RWPE1 (cell line): ENCODE data around the gene NFKB1.

Experiments
- CTCF ChIA-PET: fragments of 350-600 bp; sonication (Branson Sonifier 250); formaldehyde crosslinking; extraction: SDS; loops from one replicate; lab custom pipeline; 2021; lab: Yijun Ruan, JAX
- POLR2A ChIA-PET: fragments of 400-600 bp; formaldehyde crosslinking; extraction: SDS; loops from one replicate; lab custom pipeline; 2020; ENCODE audit warnings: antibody characterized with exemption; ENCODE audit not compliant: low non-redundant PET; lab: Yijun Ruan, JAX
- DNase-seq: peaks from one replicate; pipeline ENCODE4 v3.0.0; 2012; ENCODE audit warnings: low spot score
- H3K27ac ChIP-seq: fragments of 450-650 bp; 2 replicates; pipeline ENCODE4 v1.5.1; 2017
- TF ChIP-seq, protein P1 (sequence below): fragments of 450-650 bp; conservative IDR thresholded peaks from 2 replicates; pipeline ENCODE4 v1.5.1; 2017; ENCODE audit warnings: low read depth, mild to moderate bottlenecking

The NFKB1 gene

DNA sequence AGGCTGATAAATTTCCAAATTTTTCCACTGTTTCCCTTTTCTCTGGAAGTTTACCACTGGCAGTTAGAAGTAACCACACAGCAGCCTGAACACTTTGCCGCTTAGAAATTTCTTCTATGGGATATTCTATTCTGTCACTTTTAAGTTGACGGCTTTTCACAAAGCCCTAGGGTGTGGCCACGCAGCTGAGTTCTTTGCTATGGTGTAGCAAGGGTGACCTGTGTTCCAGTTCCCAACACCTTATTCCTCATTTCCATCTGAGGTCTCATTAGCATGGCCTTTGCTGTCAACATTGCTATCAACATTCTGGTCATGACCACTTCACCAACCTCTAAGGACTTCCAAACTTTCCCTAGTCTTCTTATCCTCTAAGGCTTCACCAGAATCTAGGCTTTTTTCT lies 45.4 kb upstream of the NFKB1 start:
- ChIA-PET POLR2A (no interaction called here), CTCF (no interaction called here)

DNA sequence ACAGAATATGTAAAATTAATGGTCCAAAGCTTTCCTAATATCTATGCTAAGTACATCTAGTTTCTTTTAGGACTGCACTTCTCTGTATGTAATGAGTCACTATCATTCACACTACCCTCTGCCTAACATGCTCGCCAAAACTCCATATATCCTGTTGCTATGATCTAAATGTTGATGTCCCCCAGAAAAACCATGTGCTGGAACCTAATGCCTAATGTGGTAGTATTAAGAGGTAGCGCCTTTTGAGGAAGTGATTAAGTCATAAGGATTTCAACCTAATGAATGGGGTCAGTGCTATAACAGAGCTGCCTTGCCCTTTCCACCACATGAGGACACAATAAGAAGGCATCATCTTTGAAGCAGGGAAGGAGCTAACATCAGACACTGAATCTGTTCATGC lies 34.9 kb upstream of the NFKB1 start:
- DNase-seq, result no peak
- CTCF ChIA-PET, result no interaction called here
- H3K27ac ChIP-seq, result no peak overlapping the region
- TF ChIP-seq, protein P1, sequence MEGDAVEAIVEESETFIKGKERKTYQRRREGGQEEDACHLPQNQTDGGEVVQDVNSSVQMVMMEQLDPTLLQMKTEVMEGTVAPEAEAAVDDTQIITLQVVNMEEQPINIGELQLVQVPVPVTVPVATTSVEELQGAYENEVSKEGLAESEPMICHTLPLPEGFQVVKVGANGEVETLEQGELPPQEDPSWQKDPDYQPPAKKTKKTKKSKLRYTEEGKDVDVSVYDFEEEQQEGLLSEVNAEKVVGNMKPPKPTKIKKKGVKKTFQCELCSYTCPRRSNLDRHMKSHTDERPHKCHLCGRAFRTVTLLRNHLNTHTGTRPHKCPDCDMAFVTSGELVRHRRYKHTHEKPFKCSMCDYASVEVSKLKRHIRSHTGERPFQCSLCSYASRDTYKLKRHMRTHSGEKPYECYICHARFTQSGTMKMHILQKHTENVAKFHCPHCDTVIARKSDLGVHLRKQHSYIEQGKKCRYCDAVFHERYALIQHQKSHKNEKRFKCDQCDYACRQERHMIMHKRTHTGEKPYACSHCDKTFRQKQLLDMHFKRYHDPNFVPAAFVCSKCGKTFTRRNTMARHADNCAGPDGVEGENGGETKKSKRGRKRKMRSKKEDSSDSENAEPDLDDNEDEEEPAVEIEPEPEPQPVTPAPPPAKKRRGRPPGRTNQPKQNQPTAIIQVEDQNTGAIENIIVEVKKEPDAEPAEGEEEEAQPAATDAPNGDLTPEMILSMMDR, result no peak
- POLR2A ChIA-PET, result no interaction called here

More for the DNA sequence above, 45.4 kb upstream of the NFKB1 start:
- no peak overlapping the region for H3K27ac ChIP-seq
- no peak for DNase-seq
- TF ChIP-seq, protein P1, result no peak

DNA sequence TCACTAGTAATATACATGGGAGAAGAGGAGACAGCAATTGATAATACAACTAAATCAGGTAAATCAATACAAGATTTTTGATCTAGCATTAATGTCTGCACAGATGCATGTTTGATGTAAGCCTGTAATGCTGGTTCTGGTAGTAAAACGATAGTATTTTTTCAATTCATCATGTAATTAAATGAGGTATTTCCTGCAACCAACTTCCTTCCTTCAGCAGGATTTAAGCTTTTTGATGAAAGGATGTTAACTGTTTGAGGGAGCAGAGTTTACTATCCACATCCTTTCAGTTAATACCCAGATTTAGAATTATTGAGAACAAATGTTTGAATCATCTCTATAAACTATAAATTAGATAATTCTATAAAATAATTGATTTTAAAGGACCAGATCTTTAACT lies 31.4 kb upstream of the NFKB1 start:
- no peak for DNase-seq
- POLR2A ChIA-PET, result no interaction called here
- no peak overlapping the region for H3K27ac ChIP-seq
- TF ChIP-seq, protein P1, result no peak
- CTCF ChIA-PET, result no interaction called here

DNA sequence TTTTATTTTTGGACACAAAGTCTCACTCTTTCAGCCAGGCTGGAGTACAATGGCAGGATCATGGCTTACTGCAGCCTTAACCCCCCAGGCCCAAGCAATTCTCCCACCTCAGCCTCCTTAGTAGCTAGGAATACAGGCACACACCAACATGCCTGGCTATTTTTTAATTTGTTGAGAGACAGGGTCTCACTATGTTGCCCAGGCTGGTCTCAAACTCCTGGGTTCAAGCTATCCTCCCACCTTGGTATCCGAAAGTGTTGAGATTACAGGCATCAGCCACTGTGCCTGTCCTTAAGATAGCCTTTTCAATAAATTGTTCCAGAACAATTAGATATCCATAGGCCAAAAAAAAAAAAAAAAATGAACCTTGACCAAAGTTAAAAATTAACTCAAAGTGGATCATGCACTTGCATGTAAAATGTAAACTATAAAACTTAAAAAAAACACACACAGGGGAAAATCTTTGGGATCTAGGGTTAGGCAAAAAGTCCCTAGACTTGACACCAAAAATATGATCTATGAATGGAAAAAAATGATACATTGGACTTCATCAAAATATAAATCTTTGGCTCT lies 28.6 kb upstream of the NFKB1 start:
- TF ChIP-seq, protein P1, result no peak
- no peak overlapping the region for H3K27ac ChIP-seq
- ChIA-PET CTCF (no interaction called here), POLR2A (no interaction called here)
- DNase-seq, result no peak

DNA sequence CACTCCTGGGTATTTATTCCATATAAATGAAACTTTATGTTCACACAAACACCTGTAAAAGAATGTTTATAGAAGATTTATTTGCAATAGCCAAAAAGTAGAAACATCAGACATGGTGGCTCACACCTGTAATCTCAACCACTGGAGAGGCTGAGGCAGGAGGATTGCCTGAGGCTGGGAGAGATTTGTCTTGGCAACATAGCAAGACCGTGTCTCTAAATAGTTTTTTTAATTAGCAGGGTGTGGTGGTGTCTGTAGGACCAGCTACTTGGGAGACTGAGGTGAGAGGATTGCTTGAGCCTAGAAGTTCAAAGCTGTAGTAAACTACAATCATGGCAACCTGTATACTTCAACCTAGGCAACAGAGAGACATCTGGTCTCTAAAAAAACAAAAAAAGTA lies 27.7 kb upstream of the NFKB1 start:
- no peak overlapping the region for H3K27ac ChIP-seq
- TF ChIP-seq, protein P1, result no peak
- POLR2A ChIA-PET, result no interaction called here
- CTCF ChIA-PET, result no interaction called here
- no peak for DNase-seq

DNA sequence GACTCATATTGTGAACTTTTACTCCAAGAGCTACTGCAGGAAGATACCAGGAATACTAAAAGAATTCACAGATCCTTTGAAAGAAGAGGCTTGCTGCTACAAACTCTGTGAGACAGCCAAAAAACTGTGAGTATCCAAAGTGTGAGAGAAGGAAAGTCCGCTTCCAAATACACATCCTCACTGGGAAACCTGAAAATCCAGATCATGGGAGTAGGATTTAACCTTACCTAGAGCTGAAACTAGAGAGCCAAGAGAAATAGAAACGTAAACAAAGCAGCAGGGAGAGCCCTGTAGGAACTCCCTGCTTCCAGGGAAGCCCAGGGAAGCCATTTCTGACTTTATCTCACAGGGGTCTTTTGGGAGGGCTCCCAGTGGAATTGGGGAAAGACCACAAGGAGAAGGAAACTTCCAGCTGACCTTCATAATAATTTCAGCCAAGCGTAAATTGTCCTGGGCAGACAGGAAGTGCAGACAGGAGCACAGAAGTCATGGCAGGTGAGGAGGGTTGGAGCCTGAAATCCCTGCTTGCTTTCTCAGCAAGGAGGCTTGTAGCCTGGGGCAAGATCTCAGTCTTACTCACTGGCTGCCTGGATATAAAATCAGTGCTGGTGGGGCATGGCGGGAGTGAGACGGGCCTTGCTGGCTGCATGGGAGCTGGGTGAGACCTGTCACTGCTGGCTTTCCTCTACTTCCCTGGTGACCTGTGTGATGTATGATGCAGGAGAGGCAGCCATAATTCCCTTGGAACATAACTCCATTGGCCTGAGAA lies 26.2 kb upstream of the NFKB1 start:
- DNase-seq, result no peak
- CTCF ChIA-PET, result no interaction called here
- H3K27ac ChIP-seq, result no peak overlapping the region
- TF ChIP-seq, protein P1, result no peak
- POLR2A ChIA-PET, result no interaction called here
